PC-3 (cell line): ENCODE results near the gene TARBP1. TPM values are rescaled to one million over a fixed set of nuclear protein-coding genes. Genes with fewer than 3 reads are reported as not detected.
A peak's percentile ranks its signal among the peaks of the same experiment; 100 is the strongest.

Experiments
- ATAC-seq: fragments of 200-7000 bp; cut with Tn5 transposase; 2 replicates; pipeline ENCODE4 v1.9.1; 2020; ENCODE audit warnings: mild to moderate bottlenecking, moderate library complexity
- BruUV-seq: library from RNA; stranded (reverse); fragments of 400-500 nt; replicated peaks from 2 replicates; lab custom pipeline; 2021; lab: Mats Ljungman, UMichigan
- CTCF ChIA-PET: fragments of 300-600 bp; sonication (Branson Sonifier 250); formaldehyde crosslinking; loops from one replicate; lab custom pipeline; 2022; ENCODE audit warnings: antibody characterized with exemption; lab: Charles Lee
- POLR2A ChIA-PET: fragments of 300-600 bp; sonication (Branson Sonifier 250); formaldehyde crosslinking; loops from one replicate; lab custom pipeline; 2022; ENCODE audit warnings: antibody characterized with exemption; ENCODE audit not compliant: unreplicated experiment; lab: Charles Lee
- DNase-seq: peaks from one replicate; pipeline ENCODE4 v3.0.0-alpha.2; 2015
- H2AFZ ChIP-seq: fragments of 300-600 bp; sonication (generic); 2 replicates; pipeline ENCODE4 v1.6.0; 2016; ENCODE audit warnings: antibody characterized with exemption, low read length
- H3F3A ChIP-seq: fragments of 300-600 bp; sonication (generic); one replicate; pipeline ENCODE4 v1.6.0; 2017; ENCODE audit warnings: antibody characterized with exemption, low read length, control low read depth, mild to moderate bottlenecking; ENCODE audit not compliant: unreplicated experiment
- H3K27ac ChIP-seq: fragments of 300-600 bp; sonication (generic); 2 replicates; pipeline ENCODE4 v1.5.1; 2016; ENCODE audit warnings: mild to moderate bottlenecking, low read length
- H3K27me3 ChIP-seq: fragments of 300-600 bp; sonication (generic); 2 replicates; pipeline ENCODE4 v1.6.1; 2016; ENCODE audit warnings: low read length, mixed read lengths
- H3K36me3 ChIP-seq: fragments of 300-600 bp; sonication (generic); 2 replicates; pipeline ENCODE4 v1.6.1; 2016; ENCODE audit warnings: low read depth, mixed run types, low read length, mixed read lengths
- H3K4me1 ChIP-seq: fragments of 300-600 bp; sonication (generic); 2 replicates; pipeline ENCODE4 v1.5.1; 2016; ENCODE audit warnings: low read length; ENCODE audit not compliant: insufficient read depth
- H3K4me2 ChIP-seq: fragments of 300-600 bp; sonication (generic); 2 replicates; pipeline ENCODE4 v1.6.0; 2016; ENCODE audit warnings: low read length
- H3K4me3 ChIP-seq: fragments of 300-600 bp; sonication (generic); 2 replicates; pipeline ENCODE4 v1.5.1; 2016; ENCODE audit warnings: mild to moderate bottlenecking, low read length, mixed read lengths
- H3K79me2 ChIP-seq: fragments of 300-600 bp; sonication (generic); 2 replicates; pipeline ENCODE4 v1.6.1; 2017; ENCODE audit warnings: low read length, mixed read lengths
- H3K9ac ChIP-seq: fragments of 300-600 bp; sonication (generic); 2 replicates; pipeline ENCODE4 v1.6.0; 2016; ENCODE audit warnings: mild to moderate bottlenecking, low read length
- H3K9me2 ChIP-seq: fragments of 300-600 bp; sonication (generic); replicated peaks from 2 replicates; pipeline ENCODE4 v1.6.1; 2016; ENCODE audit warnings: mixed run types, low read length, mixed read lengths
- H3K9me3 ChIP-seq: fragments of 300-600 bp; sonication (generic); 2 replicates; pipeline ENCODE4 v1.6.1; 2016; ENCODE audit warnings: low read length, mixed read lengths
- H4K20me1 ChIP-seq: fragments of 300-600 bp; sonication (generic); 2 replicates; pipeline ENCODE4 v1.6.1; 2016; ENCODE audit warnings: low read length, mixed read lengths
- CTCF ChIP-seq: fragments of 300-600 bp; sonication (generic); conservative IDR thresholded peaks from 2 replicates; pipeline ENCODE4 v1.5.1; 2017; ENCODE audit warnings: antibody characterized with exemption, low read depth, mild to moderate bottlenecking, low read length
- EZH2 ChIP-seq: fragments of 300-600 bp; sonication (generic); IDR thresholded peaks from one replicate; pipeline ENCODE4 v1.6.1; 2017; ENCODE audit warnings: antibody characterized with exemption, mild to moderate bottlenecking, low read length; ENCODE audit not compliant: unreplicated experiment
- EZH2phosphoT487 ChIP-seq: fragments of 300-600 bp; sonication (generic); IDR thresholded peaks from 2 replicates; pipeline ENCODE4 v1.6.1; 2018; ENCODE audit warnings: mild to moderate bottlenecking, antibody characterized with exemption, low read length, borderline replicate concordance
- intact Hi-C: fragments of 100-400 bp; cut with micrococcal nuclease; formaldehyde crosslinking; loops from 2 replicates; pipeline ENCODE4 v1.9.0; 2023
- total RNA-seq: library from RNA; depleted of rRNA; stranded (reverse); fragments of >200 nt; gene quantifications from 2 replicates; pipeline ENCODE4 v1.2.3, GENCODE V29; 2014

Gene TARBP1
- total RNA-seq, 1 experiment from 2014 or later = 15.1 TPM

GRCh38 chr1:234375672-234376071, 103.3 kb downstream of the TARBP1 start:
- POLR2A ChIA-PET = no interaction called here
- H3K79me2 ChIP-seq = peaks cover 36% of the 10 kb centered on the region

DNA sequence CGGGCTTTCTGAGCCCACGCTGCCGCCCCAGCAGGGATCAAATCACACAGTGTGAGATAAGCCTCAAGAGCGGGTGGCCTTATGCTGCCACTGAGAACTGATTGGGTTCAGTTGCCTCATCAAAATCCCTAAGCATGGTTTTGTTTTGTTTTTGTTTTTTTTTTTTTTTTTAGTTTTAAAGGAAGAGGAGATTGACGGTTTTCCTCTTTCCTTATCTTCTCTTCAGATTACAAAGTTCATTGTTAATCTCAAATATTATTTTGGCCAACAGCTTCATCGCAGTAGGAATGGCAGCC, 105.1 kb downstream of the TARBP1 start:
- no peaks in the 10 kb centered on the region for H3K9me2 ChIP-seq
- no peaks in the 10 kb centered on the region for H4K20me1 ChIP-seq
- intact Hi-C loops = loop anchor here (5.0 to 10.0 kb wide), 2 partner anchors 81 to 308 kb away; no protein-coding TSS in a partner anchor
- H3K4me1 ChIP-seq = peaks cover 19% of the 10 kb centered on the region
- peak overlapping the region; percentile 96 for H3K27ac ChIP-seq
- no peaks in the 10 kb centered on the region for H3K27me3 ChIP-seq
- H3F3A ChIP-seq = no peaks in the 10 kb centered on the region
- H3K36me3 ChIP-seq = peaks cover 11% of the 10 kb centered on the region
- peak overlapping the region; percentile 95 for H2AFZ ChIP-seq
- peak overlapping the region; percentile 97 for H3K4me3 ChIP-seq
- POLR2A ChIA-PET = interaction anchor here (0.6 kb wide), 1 partner anchor 1469 kb away, joined by 11 read pairs; no protein-coding TSS in a partner anchor
- peak overlapping the region; percentile 98 for H3K9ac ChIP-seq
- BruUV-seq = no TSS peak
- H3K9me3 ChIP-seq = no peaks in the 10 kb centered on the region
- CTCF ChIA-PET = no interaction called here
- ATAC-seq (peak; percentile 35), DNase-seq (no peak)
- H3K79me2 ChIP-seq = peaks cover 36% of the 10 kb centered on the region
- TF ChIP-seq EZH2 (no peak), CTCF (no peak), EZH2phosphoT487 (no peak)
- peak overlapping the region; percentile 92 for H3K4me2 ChIP-seq

More at GRCh38 chr1:234375672-234376071, 103.3 kb downstream of the TARBP1 start:
- H3K27ac ChIP-seq = no peak overlapping the region
- H3F3A ChIP-seq = no peaks in the 10 kb centered on the region
- no peak overlapping the region for H2AFZ ChIP-seq
- CTCF ChIA-PET = no interaction called here
- intact Hi-C loops = loop anchor here (10.0 kb wide), 1 partner anchor 79 kb away; no protein-coding TSS in a partner anchor
- H4K20me1 ChIP-seq = no peaks in the 10 kb centered on the region
- ATAC-seq = no peak
- BruUV-seq = no TSS peak
- H3K9me3 ChIP-seq = no peaks in the 10 kb centered on the region
- DNase-seq = no peak
- no peak overlapping the region for H3K4me2 ChIP-seq
- H3K4me3 ChIP-seq = no peak overlapping the region
- peaks cover 16% of the 10 kb centered on the region for H3K36me3 ChIP-seq
- no peak for TF ChIP-seq EZH2phosphoT487
- TF ChIP-seq EZH2 = no peak
- TF ChIP-seq CTCF = no peak
- no peaks in the 10 kb centered on the region for H3K9me2 ChIP-seq
- no peaks in the 10 kb centered on the region for H3K27me3 ChIP-seq
- no peak overlapping the region for H3K9ac ChIP-seq
- peaks cover 7% of the 10 kb centered on the region for H3K4me1 ChIP-seq

DNA sequence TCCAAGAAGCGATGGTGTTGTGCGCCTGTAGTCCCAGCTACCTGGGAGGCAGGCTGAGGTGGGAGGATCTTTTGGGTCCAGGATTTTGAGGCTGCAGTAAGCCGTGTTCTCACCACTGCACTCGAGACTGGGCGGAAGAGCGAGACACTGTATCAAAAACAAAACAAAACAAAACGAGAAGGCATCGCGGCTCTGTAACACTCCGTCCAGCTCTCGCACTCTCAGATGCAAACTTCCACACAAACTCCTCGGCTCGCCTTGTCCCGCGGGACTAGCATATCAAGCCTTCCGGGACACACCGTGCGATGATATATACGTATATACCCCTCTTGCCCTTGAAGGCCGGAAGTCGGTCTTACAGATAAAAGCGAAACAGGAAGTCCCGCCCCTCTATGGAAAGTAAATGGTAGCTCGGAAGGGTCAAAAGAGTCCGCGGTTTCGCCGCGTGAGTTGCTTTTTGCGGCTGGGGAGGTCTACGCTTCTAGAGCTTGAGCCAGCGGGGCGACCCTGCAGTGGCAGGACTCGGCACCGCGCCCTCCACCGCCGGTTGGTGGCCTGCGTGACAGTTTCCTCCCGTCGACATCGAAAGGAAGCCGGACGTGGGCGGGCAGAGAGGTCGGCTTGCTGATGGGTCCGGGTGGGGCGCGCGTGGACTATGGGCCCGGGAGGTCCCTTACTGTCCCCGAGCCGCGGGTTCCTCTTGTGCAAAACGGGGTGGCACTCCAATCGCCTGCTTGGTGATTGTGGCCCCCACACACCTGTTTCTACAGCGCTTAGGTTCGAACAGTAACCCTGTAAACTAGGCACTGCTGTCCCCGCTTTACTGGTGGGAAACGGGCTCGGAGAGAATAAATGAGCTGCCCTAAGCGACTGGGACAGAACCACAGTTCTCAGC, 105.7 kb downstream of the TARBP1 start, which contains the start of gene COA6:
TSS of gene COA6 (plus strand) at position 393 of the 895 bp plus-strand sequence. CDS start at position 404, 11 bp downstream.
- H3F3A ChIP-seq = no peaks in the 10 kb centered on the region
- peak within 1 kb of the TSS; percentile 96 for H3K27ac ChIP-seq
- POLR2A ChIA-PET = interaction anchor here (0.6 to 0.7 kb wide), 2 partner anchors 77 to 1470 kb away, joined by 3 to 11 read pairs; no protein-coding TSS in a partner anchor
- H3K9me3 ChIP-seq = no peaks in the 10 kb centered on the region
- H2AFZ ChIP-seq = peak within 1 kb of the TSS; percentile 95
- CTCF ChIA-PET = no interaction called here
- no peaks in the 10 kb centered on the region for H4K20me1 ChIP-seq
- H3K4me2 ChIP-seq = peak within 1 kb of the TSS; percentile 92
- BruUV-seq = TSS peak; percentile 94
- ATAC-seq = peak; percentile 90
- peaks cover 19% of the 10 kb centered on the region for H3K4me1 ChIP-seq
- peak within 1 kb of the TSS; percentile 98 for H3K9ac ChIP-seq
- peak within 1 kb of the TSS; percentile 97 for H3K4me3 ChIP-seq
- no peaks in the 10 kb centered on the region for H3K9me2 ChIP-seq
- TF ChIP-seq EZH2phosphoT487 (no peak), CTCF (no peak), EZH2 (no peak)
- H3K79me2 ChIP-seq = peaks cover 36% of the 10 kb centered on the region
- intact Hi-C loops = loop anchor here (5.0 to 10.0 kb wide), 2 partner anchors 81 to 309 kb away; no protein-coding TSS in a partner anchor
- H3K27me3 ChIP-seq = no peaks in the 10 kb centered on the region
- DNase-seq = peak; percentile 91
- H3K36me3 ChIP-seq = peaks cover 11% of the 10 kb centered on the region
